Stimulated activated CD4-positive, alpha-beta T cell treated with anti-CD3 and anti-CD28 coated beads, Interleukin-2, amount 100 ng/mL, for 4 hours (primary cell): ENCODE data around the gene OMG.
"Not testable (repeated sequence)": the region's sequence is repeated elsewhere in the genome, so short reads cannot be mapped to it uniquely, and the experiment has no call there.

Experiments used
- DNase-seq: peaks from one replicate; pipeline ENCODE4 v3.0.0-alpha.2; 2020; ENCODE audit warnings: low read depth

The OMG gene

GRCh38 chr17:31308372-31309334 lies 11.6 kb upstream of the OMG start:
- DNase-seq = no peak

GRCh38 chr17:31307640-31308039 lies 10.6 kb upstream of the OMG start:
- DNase-seq = no peak

DNA sequence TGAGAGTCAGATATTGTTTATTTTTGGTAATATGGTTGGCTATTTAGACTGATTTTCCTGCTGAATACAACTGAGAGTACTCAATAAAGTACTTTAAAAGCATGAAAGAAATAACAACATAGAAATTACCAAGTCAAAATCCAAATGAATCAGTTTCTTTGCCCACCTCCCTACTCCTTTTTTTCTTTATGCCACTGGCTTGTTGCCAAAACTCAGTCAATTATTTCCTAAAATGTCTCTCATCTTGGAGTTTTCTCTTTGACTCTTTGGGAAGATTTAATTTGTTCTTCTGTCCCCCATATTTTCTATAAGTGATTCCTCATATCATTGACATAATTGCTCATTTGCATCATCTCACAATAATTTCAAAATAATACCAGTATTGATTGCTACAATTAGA lies 2.6 kb upstream of the OMG start:
- no peak for DNase-seq

DNA sequence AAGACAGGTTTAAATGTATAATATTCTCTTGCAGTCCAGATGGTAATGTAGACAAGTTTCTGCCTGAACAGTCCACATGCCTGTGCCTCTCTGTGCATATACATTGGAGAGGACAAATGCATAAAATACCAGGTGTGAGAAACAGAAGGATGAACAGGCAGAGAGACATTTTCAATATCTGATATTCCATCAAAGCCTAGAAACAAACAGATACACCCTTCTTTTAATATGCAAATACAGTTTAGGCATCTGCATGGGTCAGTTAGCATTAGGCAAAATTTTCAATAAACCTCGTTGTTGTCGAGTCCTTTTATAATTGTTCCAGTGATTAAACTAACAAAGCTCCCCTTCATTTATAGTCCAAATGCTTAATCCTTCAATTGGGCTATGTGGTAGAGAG lies 897 bp downstream of the OMG start:
- no peak for DNase-seq

GRCh38 chr17:31295489-31295871 lies 1.6 kb downstream of the OMG start:
- DNase-seq = no peak

DNA sequence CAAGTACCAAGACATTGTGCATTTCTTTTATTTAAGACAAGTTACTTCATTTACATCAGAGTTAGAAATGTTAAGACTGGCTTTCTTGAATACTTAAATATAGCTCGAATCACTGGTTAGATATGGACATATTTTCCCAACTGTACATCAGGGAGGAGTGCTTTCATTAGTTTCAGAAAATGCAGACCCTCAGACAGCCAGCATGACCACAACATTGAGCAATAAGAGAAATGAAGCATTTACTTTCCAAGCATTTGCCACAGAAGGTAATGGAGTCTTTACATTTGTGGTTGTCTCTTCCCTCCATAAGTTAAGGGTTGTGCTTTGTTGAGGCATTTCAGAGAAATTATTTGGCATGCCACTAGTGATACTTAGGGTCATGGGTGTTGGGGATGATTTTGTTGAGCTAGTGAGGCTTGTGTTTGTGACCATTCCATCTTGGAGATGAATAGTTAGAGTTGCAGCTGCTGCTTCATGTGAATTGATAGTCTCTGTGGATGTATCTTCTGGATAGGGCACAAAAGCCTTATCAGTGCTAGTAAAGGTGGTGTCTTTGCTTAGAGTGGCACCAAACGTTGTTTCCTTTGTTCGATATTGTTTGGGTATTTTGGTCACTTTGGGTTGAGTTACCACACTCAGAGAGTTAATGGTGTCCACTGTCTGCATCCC lies 2.1 kb downstream of the OMG start:
- DNase-seq = no peak

- DNase-seq = no peak
Measured at GRCh38 chr17:31294231-31294630, 2.8 kb downstream of the OMG start.

DNA sequence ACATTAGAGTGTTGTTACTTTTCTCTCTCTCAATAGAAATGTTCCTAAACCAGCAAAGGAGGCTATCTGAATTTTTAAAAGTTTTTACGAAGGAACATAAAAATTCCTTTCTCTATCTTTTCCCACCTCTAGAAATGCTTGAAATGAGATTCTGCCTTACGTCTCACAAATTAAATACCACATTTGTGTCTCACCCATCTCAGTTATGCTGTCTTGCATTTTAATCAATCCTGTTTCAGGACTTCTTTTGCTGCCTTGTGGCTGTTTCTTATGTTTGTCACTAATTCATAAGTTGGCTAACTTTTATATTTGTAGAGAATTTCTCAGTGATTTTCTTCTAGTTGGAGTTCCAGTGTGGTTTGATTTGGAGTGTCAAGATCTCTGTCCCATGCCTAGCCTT lies 3.5 kb downstream of the OMG start:
- no peak for DNase-seq

DNA sequence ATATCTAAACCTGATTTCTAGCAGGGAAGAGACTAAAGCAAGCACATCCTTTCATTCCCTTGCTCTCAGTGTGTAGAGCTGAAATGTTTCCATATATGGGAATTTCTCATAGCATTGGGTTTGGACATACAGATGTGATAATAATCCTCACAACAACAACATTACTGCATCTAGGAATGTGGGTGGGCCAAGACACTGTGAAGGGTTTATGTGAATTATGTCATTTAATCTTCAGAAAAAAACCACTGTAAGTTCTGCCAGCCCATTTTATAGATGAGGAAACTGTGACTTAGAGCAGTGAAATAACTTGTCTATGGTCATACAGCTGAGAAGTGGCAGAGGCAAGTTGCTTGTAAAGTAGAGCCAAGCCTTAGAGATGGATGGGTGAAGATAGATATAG lies 5.2 kb downstream of the OMG start:
- no peak for DNase-seq

GRCh38 chr17:31289790-31290189 lies 7.2 kb downstream of the OMG start:
- no peak for DNase-seq

DNA sequence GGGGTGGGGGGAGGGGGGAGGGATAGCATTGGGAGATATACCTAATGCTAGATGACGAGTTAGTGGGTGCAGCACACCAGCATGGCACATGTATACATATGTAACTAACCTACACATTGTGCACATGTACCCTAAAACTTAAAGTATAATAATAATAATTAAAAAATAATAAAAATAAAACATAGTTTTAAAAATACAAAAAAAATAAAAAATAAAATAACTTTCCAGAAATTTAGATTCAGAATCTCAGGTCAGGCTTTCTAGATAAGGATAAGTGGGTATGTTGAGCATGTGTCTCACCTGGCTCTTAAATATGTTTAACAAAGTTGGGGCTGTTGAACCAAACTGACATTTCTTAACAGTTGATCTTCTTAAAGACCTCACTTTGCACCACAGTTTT lies 9.1 kb downstream of the OMG start:
- DNase-seq = not testable (repeated sequence)

GRCh38 chr17:31286587-31286986 lies 10.5 kb downstream of the OMG start:
- DNase-seq = no peak

DNA sequence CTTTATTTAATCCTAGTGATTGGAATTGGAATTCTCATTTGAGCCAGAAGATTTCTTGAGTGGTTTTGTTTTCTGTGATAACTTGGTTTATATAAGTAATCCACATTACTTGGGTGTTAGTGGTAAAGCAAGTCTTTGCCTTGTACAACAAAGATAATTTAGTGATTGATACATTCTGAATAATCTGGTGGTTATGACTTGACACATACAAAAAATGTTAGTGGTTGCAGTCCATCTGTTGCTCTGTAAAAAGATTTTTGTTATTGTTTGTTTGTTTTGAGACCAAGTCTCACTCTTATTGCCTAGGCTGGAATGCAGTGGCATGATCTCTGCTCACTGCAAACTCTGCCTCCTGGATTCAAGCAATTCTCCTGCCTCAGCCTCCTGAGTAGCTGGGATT lies 13.2 kb downstream of the OMG start:
- no peak for DNase-seq

DNA sequence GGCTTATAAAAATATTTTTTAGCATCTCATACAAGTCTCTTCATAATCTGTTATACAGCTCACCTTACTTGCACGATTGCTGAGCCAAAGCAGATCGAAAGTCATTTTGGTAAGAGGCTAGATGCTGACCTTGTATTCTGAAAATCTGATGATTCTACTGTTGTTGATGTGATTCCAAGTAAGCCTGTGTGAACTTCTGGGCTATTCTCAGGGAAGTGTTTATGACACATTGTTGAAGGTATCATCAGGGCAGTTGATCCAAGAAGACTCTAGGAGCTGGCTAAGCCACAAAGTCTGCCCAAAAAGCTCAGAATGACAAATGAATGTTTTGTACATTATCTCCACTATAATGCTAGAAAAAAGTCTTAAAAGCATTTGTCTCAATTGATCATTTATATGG lies 16.0 kb downstream of the OMG start:
- DNase-seq = no peak

- no peak for DNase-seq
Measured at GRCh38 chr17:31279401-31279800, 17.6 kb downstream of the OMG start.

GRCh38 chr17:31275116-31275515 lies 21.9 kb downstream of the OMG start:
- DNase-seq = no peak

GRCh38 chr17:31274252-31274651 lies 22.8 kb downstream of the OMG start:
- DNase-seq = no peak

- no peak for DNase-seq
Measured at GRCh38 chr17:31273516-31273915, 23.5 kb downstream of the OMG start.

- DNase-seq = no peak
Measured at GRCh38 chr17:31272803-31273202, 24.2 kb downstream of the OMG start.

DNA sequence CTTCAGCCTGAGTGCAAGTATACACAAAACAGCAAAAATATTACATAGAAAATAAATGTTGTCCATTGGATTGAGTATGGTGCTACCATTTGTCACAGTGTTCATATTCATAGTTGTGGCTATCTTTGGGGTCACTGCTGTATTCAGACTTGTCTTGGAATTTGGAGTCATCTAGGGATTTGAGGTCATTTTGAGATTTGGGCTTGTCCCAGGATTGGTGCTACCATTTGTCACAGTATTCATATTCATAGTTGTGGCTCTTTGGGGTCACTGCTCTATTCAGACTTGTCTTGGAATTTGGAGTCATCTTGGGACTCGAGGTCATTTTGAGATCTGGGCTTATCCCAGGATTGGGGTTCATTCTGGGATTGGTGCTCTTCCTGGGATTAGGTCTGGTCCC lies 24.8 kb downstream of the OMG start:
- DNase-seq = no peak

DNA sequence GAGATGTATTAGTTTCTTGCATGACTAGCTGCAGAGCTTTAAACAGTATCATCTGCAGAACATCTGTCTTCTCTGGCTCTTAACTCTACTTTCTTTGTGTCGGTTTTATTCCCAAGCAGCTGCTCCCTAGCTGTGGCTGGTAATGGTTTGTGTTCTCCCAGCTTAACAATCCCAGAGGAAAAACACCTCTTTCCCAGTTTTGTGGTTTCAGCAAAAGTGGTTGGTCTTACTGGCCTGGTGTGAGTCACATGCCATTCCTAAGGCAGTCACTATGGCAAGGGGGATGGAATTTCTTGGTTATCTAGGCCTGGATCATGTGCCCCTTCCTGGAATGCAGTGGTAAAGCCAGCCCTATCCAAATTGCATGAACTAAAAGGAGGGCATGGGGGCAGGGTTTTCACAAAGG lies 27.5 kb downstream of the OMG start:
- no peak for DNase-seq

- no peak for DNase-seq
Measured at GRCh38 chr17:31269036-31269577, 27.9 kb downstream of the OMG start.

DNA sequence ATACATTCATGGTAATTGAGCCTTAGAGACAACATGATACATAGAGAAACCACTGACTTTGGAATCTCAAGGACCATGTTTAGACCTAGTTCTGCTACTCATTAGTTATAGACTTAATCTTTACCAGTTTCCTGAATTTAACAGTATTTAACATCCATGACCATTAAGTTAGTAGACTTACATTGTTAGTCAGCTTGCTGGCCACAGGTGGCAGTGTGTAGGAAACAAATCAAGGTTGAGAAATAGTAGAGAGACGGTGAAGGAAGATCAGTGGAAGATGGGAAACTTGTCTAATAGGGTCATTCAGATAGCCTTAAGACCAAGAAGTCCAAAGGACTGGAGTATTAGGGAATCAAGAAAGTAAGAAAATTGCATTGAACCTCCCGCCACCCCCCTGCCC lies 31.0 kb downstream of the OMG start:
- no peak for DNase-seq
